ENCODE results near the gene PDS5B. TPM values are rescaled to one million over a fixed set of nuclear protein-coding genes. Genes with fewer than 3 reads are reported as not detected.
A peak's percentile ranks its signal among the peaks of the same experiment; 100 is the strongest.
"Not testable (repeated sequence)": the region's sequence is repeated elsewhere in the genome, so short reads cannot be mapped to it uniquely, and the experiment has no call there.

The PDS5B gene
- total RNA-seq, 1 donor from 2014 or later, result 62.7 TPM

DNA sequence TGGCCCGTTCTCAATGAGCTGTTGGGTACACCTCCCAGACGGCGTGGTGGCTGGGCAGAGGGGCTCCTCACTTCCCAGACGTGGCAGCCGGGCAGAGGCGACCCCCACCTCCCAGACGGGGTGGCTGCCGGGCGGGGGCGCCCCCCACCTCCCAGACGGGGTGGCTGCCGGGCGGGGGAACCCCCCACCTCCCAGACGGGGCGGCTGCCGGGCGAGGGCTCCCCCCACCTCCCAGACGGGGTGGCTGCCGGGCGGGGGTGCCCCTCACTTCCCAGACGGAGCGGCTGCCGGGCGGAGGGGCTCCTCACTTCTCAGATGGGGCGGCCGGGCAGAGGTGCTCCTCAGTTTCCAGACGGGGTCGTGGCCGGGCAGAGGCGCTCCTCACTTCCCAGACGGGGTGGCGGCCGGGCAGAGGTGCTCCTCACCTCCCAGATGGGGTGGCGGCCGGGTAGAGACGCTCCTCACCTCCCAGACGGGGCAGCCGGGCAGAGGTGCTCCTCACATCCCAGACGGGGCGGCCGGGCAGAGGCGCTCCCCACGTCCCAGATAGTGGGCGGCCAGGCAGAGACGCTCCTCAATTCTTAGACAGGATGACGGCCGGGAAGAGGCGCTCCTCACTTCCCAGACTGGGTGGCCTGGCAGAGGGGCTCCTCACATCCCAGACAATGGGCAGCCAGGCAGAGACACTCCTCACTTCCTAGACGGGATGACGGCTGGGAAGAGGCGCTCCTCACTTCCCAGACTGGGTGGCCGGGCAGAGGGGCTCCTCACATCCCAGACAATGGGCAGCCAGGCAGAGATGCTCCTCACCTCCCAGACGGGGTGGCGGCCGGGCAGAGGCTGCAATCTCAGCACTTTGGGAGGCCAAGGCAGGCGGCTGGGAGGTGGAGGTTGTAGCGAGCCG lies 135.1 kb downstream of the PDS5B start:
- intact Hi-C loops (cut with micrococcal nuclease); DNase-seq (ENCODE audit: low spot score); H3K27me3 Mint-ChIP-seq (ENCODE audit: insufficient read depth); H3K9me3 Mint-ChIP-seq; H3K27ac Mint-ChIP-seq; H3K4me3 Mint-ChIP-seq; H3K4me1 Mint-ChIP-seq (ENCODE audit: low read depth): not testable (repeated sequence)
- H3K36me3 Mint-ChIP-seq (ENCODE audit: low read depth), result peaks cover 27% of the 10 kb centered on the region

DNA sequence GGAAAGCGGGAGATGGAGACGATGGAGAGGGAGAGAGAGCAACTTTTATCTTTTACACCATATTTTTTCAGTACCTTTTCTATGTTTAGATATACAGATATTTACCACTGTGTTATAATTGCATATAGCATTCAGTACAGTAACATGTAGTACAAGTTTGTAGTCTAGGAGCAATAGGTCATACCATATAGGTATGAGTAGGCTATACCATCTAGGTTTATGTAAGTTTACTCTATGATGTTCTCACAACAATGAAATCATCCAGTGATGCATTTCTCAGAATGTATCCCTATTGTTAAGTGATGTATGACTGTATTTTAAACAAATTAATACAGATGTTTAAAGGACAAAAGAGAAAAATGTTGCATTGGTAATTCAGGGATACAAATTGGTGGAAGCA lies 136.1 kb downstream of the PDS5B start:
- H3K27ac Mint-ChIP-seq, result no peak overlapping the region
- no peak overlapping the region for H3K4me3 Mint-ChIP-seq
- H3K27me3 Mint-ChIP-seq (ENCODE audit: insufficient read depth), result no peaks in the 10 kb centered on the region
- no peak for DNase-seq (ENCODE audit: low spot score)
- intact Hi-C loops (cut with micrococcal nuclease), result no loop called here
- peaks cover 7% of the 10 kb centered on the region for H3K9me3 Mint-ChIP-seq
- peaks cover 27% of the 10 kb centered on the region for H3K36me3 Mint-ChIP-seq (ENCODE audit: low read depth)
- H3K4me1 Mint-ChIP-seq (ENCODE audit: low read depth), result no peaks in the 10 kb centered on the region

DNA sequence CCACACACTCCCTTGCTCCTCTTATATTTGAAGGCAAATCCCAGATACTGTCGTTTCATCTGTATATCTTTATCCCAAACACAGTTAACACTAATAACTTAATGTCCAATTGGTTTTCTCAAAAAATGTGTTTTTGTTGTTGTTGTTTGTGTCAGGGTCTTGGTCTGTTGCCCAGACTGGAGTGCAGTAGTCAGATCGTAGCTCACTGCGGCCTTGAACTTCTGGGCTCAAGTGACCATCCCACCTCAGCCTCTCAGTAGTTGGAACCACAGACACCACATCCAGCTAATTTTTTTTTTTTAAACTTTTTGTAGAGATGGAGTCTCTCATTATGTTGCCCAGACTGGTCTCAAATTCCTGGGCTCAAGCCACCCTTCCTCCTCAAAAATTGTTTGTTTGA lies 137.7 kb downstream of the PDS5B start:
- intact Hi-C loops (cut with micrococcal nuclease), result no loop called here
- DNase-seq (ENCODE audit: low spot score), result no peak
- Mint-ChIP-seq H3K4me1 (ENCODE audit: low read depth) (no peaks in the 10 kb centered on the region), H3K27me3 (ENCODE audit: insufficient read depth) (no peaks in the 10 kb centered on the region), H3K9me3 (peaks cover 7% of the 10 kb centered on the region), H3K4me3 (no peak overlapping the region), H3K27ac (no peak overlapping the region), H3K36me3 (ENCODE audit: low read depth) (peaks cover 27% of the 10 kb centered on the region)

DNA sequence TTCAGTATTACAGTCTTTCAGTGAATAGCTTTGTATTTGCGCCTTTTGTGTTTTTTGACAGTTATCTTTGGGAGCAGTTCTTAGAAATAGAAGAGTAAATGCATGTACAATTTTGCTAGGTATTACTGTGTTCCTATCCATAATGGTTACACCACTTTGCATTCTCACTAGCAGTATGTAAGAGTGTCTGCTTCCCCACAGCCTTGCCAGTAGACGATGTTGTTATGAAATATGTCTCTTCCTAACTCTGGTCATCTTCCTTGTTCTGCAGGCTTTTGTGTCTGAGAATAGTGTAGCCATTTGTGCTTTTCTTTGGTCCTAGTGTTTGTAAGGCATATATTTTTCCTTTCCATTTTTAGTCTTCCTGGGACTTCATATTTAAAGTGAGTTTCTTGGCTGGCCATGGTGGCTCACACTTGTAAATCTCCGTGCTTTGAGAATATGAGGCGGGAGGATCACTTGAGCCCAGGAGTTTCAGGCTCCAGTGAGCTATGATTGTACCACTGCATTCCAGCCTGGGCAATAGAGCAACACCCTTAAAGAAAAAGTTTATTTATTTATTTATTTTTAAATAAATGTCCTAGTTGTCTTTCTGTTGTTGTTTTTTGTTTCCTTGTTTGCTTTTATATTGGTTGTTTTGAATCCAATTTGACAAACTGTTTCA lies 140.3 kb downstream of the PDS5B start:
- peaks cover 6% of the 10 kb centered on the region for H3K9me3 Mint-ChIP-seq
- H3K4me3 Mint-ChIP-seq, result no peak overlapping the region
- H3K27ac Mint-ChIP-seq, result no peak overlapping the region
- H3K4me1 Mint-ChIP-seq (ENCODE audit: low read depth), result peaks cover 14% of the 10 kb centered on the region
- intact Hi-C loops (cut with micrococcal nuclease), result no loop called here
- peaks cover 37% of the 10 kb centered on the region for H3K36me3 Mint-ChIP-seq (ENCODE audit: low read depth)
- H3K27me3 Mint-ChIP-seq (ENCODE audit: insufficient read depth), result no peaks in the 10 kb centered on the region
- no peak for DNase-seq (ENCODE audit: low spot score)

DNA sequence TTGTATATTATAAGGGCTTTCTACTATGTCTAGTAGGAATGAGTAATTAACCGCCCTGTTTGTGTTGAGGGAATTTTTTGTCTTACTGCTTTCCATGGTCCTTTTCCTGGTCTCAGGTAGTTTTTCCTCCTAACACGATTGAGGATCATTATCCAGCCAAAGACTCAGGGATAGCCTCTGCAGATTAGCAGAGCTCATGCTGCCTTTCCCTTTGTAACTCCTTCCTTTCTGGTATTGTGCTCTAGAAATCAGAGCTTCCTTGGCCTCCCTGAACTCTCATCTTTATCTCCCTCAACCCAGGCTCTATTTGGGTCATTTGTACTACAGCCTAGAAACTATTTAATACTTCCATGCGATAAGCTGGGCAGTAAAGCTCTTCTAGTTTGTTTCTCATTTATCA lies 142.1 kb downstream of the PDS5B start:
- H3K4me1 Mint-ChIP-seq (ENCODE audit: low read depth), result peaks cover 17% of the 10 kb centered on the region
- peaks cover 31% of the 10 kb centered on the region for H3K36me3 Mint-ChIP-seq (ENCODE audit: low read depth)
- H3K27ac Mint-ChIP-seq, result no peak overlapping the region
- intact Hi-C loops (cut with micrococcal nuclease), result no loop called here
- no peaks in the 10 kb centered on the region for H3K27me3 Mint-ChIP-seq (ENCODE audit: insufficient read depth)
- no peak for DNase-seq (ENCODE audit: low spot score)
- no peak overlapping the region for H3K4me3 Mint-ChIP-seq
- peaks cover 6% of the 10 kb centered on the region for H3K9me3 Mint-ChIP-seq

DNA sequence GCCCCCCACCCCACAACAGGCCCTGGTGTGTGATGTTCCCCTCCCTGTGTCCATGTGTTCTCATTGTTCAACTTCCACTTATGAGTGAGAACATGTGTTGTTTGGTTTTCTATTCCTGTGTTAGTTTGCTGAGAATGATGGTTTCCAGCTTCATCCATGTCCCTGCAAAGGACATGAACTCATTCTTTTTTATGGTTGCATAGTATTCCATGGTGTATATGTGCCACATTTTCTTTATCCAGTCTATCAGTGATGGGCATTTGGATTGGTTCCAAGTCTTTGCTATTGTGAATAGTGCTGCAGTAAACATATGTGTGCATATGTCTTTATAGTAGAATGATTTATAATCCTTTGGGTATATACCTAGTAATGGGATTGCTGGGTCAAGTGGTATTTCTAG lies 142.8 kb downstream of the PDS5B start:
- H3K4me3 Mint-ChIP-seq; DNase-seq (ENCODE audit: low spot score); intact Hi-C loops (cut with micrococcal nuclease); H3K27ac Mint-ChIP-seq; H3K9me3 Mint-ChIP-seq; H3K27me3 Mint-ChIP-seq (ENCODE audit: insufficient read depth): not testable (repeated sequence)
- H3K36me3 Mint-ChIP-seq (ENCODE audit: low read depth), result peaks cover 34% of the 10 kb centered on the region
- peaks cover 17% of the 10 kb centered on the region for H3K4me1 Mint-ChIP-seq (ENCODE audit: low read depth)

DNA sequence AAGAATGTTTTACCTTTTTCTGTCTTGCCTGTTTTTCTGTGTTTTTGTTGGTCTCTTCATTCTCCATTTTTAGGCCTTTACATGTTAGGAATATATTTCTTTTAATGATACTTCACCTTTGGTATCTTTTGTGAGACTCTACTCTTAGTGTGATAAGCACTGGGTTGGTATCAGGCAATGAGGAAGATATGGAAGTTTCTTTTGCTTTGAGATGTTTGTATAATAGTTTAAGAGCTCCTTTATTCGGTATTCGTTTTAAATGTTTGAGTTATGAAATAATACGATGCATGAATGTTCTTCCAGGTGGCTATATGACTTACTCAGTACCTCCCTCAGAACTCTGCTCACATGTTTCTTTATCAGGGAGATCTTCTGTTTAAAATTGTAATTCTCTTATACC lies 144.8 kb downstream of the PDS5B start:
- H3K9me3 Mint-ChIP-seq, result peaks cover 6% of the 10 kb centered on the region
- peaks cover 30% of the 10 kb centered on the region for H3K4me1 Mint-ChIP-seq (ENCODE audit: low read depth)
- peaks cover 32% of the 10 kb centered on the region for H3K36me3 Mint-ChIP-seq (ENCODE audit: low read depth)
- H3K27ac Mint-ChIP-seq, result no peak overlapping the region
- no peaks in the 10 kb centered on the region for H3K27me3 Mint-ChIP-seq (ENCODE audit: insufficient read depth)
- no peak for DNase-seq (ENCODE audit: low spot score)
- intact Hi-C loops (cut with micrococcal nuclease), result no loop called here
- no peak overlapping the region for H3K4me3 Mint-ChIP-seq

DNA sequence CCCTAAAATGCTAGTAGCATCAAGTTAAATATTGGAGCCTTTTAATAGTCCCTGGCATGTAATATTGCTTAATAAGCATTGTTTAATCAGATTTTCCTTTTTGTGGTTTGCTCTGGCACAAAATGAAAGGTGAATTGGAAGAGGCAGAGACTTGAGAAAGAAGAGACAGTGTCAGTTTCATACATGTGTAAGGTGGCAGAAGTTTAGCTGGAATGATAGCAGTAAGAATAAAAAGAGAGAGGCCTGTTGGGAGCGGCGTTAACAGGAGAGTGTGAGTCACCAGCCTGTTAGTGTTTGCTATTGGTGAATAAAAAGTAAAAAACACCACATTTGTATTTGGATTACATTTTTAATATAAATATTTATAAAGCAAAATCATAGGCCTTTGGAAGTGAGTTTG lies 145.3 kb downstream of the PDS5B start:
- DNase-seq (ENCODE audit: low spot score), result no peak
- Mint-ChIP-seq H3K4me3 (no peak overlapping the region), H3K36me3 (ENCODE audit: low read depth) (peaks cover 34% of the 10 kb centered on the region), H3K27me3 (ENCODE audit: insufficient read depth) (no peaks in the 10 kb centered on the region), H3K4me1 (ENCODE audit: low read depth) (peaks cover 35% of the 10 kb centered on the region), H3K27ac (peak overlapping the region; percentile 16), H3K9me3 (peaks cover 6% of the 10 kb centered on the region)
- intact Hi-C loops (cut with micrococcal nuclease), result no loop called here

DNA sequence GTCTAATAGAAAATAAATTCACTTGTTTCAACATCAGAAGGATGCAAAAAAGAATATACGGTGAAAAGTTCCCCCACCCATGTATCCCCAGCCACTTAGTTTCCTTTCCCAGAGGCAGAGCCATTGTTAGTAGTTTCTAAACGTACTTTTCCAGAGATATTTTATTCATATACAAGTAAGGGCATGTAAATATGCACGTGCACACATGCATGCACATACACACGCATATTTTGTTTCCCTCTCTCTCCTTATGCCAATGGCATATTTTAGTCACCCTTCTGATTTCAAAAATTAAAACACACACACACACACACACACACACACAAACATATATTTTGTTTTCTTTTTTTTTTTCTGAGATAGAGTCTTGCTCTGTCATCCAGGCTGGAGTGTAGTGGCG lies 147.4 kb downstream of the PDS5B start:
- Mint-ChIP-seq H3K27ac (no peak overlapping the region), H3K27me3 (ENCODE audit: insufficient read depth) (no peaks in the 10 kb centered on the region), H3K36me3 (ENCODE audit: low read depth) (peaks cover 34% of the 10 kb centered on the region), H3K9me3 (peaks cover 6% of the 10 kb centered on the region), H3K4me3 (no peak overlapping the region), H3K4me1 (ENCODE audit: low read depth) (peaks cover 49% of the 10 kb centered on the region)
- no peak for DNase-seq (ENCODE audit: low spot score)
- intact Hi-C loops (cut with micrococcal nuclease), result no loop called here

DNA sequence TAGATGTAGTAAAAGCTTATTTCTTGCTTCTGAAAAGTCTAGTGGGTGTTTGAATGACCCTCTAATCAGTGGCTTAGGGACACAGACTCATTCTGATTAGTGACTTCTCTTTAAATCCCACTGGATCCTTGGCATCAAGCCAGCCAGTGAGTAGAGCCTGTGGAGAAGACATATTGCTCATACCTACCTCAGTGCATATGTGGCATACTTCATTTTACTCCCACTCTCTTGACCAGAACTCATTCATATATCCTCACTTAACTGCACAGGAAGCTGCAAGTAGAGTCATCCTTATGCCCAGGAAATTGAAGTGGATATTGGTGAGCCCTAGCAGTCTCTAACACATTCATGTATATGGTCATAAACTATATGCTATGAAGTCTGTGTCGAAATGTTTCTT lies 148.3 kb downstream of the PDS5B start:
- Mint-ChIP-seq H3K4me1 (ENCODE audit: low read depth) (peaks cover 49% of the 10 kb centered on the region), H3K9me3 (peaks cover 6% of the 10 kb centered on the region), H3K36me3 (ENCODE audit: low read depth) (peaks cover 28% of the 10 kb centered on the region), H3K27ac (no peak overlapping the region), H3K4me3 (no peak overlapping the region), H3K27me3 (ENCODE audit: insufficient read depth) (no peaks in the 10 kb centered on the region)
- intact Hi-C loops (cut with micrococcal nuclease), result no loop called here
- no peak for DNase-seq (ENCODE audit: low spot score)

DNA sequence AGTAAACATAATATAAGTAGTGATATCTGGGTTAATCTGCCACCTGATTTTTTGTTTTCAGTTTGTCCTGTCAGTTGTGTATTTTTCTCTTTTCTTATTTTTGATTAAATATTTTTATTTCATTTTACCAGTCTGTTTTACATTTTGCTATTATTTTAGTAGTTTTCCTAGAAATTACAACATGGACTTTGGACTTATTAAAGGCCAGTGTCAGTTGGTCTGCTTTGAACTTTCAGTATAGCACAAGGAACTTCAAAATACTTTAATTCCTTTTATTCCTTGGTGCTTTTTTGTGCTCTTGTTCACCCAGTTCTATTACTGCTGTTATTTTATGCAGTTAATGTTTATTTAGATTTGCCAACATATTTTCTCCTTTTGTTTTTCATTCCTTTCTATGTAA lies 149.6 kb downstream of the PDS5B start:
- no peaks in the 10 kb centered on the region for H3K9me3 Mint-ChIP-seq
- no peaks in the 10 kb centered on the region for H3K27me3 Mint-ChIP-seq (ENCODE audit: insufficient read depth)
- H3K4me3 Mint-ChIP-seq, result peak overlapping the region; percentile 23
- peak overlapping the region; percentile 3 for H3K27ac Mint-ChIP-seq
- H3K36me3 Mint-ChIP-seq (ENCODE audit: low read depth), result peaks cover 22% of the 10 kb centered on the region
- DNase-seq (ENCODE audit: low spot score), result no peak
- intact Hi-C loops (cut with micrococcal nuclease), result loop anchor here (2.0 to 5.0 kb wide), 4 partner anchors 149 to 411 kb away; partner anchors contain the start of genes KL and PDS5B
- H3K4me1 Mint-ChIP-seq (ENCODE audit: low read depth), result peaks cover 48% of the 10 kb centered on the region

DNA sequence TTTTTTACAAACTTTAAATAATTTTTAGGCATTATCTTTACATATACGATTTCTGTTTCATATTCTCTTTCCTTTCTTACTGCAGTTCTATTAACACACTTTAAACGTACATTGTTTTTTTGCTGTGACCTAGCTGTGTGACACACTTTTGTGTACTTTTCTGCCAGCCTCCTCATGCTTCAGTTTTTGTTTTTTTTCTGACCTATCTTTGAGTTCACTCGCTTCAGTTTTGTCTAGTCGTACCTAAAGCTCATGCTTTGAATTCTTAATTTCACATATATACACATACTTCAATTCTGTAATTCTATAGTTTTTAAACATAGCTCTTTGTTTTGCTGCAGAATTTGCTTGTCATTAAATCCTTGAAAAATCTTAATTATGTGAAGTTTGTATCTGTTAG lies 150.4 kb downstream of the PDS5B start:
- Mint-ChIP-seq H3K4me3 (peak overlapping the region; percentile 74), H3K36me3 (ENCODE audit: low read depth) (peaks cover 18% of the 10 kb centered on the region), H3K27ac (peak overlapping the region; percentile 80), H3K27me3 (ENCODE audit: insufficient read depth) (no peaks in the 10 kb centered on the region), H3K4me1 (ENCODE audit: low read depth) (peaks cover 40% of the 10 kb centered on the region), H3K9me3 (no peaks in the 10 kb centered on the region)
- no peak for DNase-seq (ENCODE audit: low spot score)
- intact Hi-C loops (cut with micrococcal nuclease), result loop anchor here (1.0 to 5.0 kb wide), 5 partner anchors 150 to 807 kb away; partner anchors contain the start of genes KL and PDS5B

DNA sequence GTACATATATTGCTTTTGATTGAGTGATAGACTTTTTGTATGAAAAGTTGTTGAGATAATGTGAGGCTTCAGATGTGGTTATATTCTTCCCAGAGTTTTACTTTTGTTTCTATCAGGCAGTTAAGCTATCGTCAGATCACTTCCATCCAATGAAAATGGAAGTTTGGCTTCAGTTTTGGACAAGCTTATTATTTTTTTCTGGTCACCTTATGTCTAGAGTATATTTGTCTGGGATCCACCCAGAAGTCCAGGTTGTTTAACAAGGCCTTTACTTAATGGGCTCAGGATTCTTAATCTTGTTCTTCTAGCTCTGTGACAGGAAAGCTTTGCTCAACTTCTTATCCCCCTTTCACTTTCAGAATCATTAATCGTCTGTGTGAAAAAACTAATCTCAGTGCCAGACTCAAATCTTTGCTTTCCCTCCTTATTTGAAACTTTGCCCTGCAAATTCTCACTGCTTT lies 150.9 kb downstream of the PDS5B start:
- no peak for DNase-seq (ENCODE audit: low spot score)
- Mint-ChIP-seq H3K36me3 (ENCODE audit: low read depth) (peaks cover 21% of the 10 kb centered on the region), H3K27ac (peak overlapping the region; percentile 80), H3K27me3 (ENCODE audit: insufficient read depth) (no peaks in the 10 kb centered on the region), H3K9me3 (no peaks in the 10 kb centered on the region), H3K4me1 (ENCODE audit: low read depth) (peaks cover 38% of the 10 kb centered on the region), H3K4me3 (peak overlapping the region; percentile 74)
- intact Hi-C loops (cut with micrococcal nuclease), result loop anchor here (1.0 to 5.0 kb wide), 5 partner anchors 150 to 806 kb away; partner anchors contain the start of genes KL and PDS5B
